ENCODE data around the gene PHF5A.

PHF5A gene

GRCh38 chr22:41418717-41419116 is 49.8 kb downstream of the PHF5A start:
- DNase-seq (ENCODE audit: extremely low read depth in 1 of 2, low read depth in 1 of 2) = no peak

GRCh38 chr22:41417622-41418390 is 50.7 kb downstream of the PHF5A start:
- DNase-seq (ENCODE audit: extremely low read depth in 1 of 2, low read depth in 1 of 2) = no peak

- no peak for DNase-seq (ENCODE audit: extremely low read depth in 1 of 2, low read depth in 1 of 2)
Observed at GRCh38 chr22:41415554-41415953, 52.9 kb downstream of the PHF5A start.

- DNase-seq (ENCODE audit: extremely low read depth in 1 of 2, low read depth in 1 of 2) = no peak
Observed at GRCh38 chr22:41411021-41411851, 57.3 kb downstream of the PHF5A start.

GRCh38 chr22:41410311-41410751 is 58.2 kb downstream of the PHF5A start:
- DNase-seq (ENCODE audit: extremely low read depth in 1 of 2, low read depth in 1 of 2) = no peak
